ENCODE measurements around the gene SCRN3.
A peak's percentile ranks its signal among the peaks of the same experiment; 100 is the strongest.
"Not testable (repeated sequence)": the region's sequence is repeated elsewhere in the genome, so short reads cannot be mapped to it uniquely, and the experiment has no call there.

Gene SCRN3, protein sequence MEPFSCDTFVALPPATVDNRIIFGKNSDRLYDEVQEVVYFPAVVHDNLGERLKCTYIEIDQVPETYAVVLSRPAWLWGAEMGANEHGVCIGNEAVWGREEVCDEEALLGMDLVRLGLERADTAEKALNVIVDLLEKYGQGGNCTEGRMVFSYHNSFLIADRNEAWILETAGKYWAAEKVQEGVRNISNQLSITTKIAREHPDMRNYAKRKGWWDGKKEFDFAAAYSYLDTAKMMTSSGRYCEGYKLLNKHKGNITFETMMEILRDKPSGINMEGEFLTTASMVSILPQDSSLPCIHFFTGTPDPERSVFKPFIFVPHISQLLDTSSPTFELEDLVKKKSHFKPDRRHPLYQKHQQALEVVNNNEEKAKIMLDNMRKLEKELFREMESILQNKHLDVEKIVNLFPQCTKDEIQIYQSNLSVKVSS

DNA sequence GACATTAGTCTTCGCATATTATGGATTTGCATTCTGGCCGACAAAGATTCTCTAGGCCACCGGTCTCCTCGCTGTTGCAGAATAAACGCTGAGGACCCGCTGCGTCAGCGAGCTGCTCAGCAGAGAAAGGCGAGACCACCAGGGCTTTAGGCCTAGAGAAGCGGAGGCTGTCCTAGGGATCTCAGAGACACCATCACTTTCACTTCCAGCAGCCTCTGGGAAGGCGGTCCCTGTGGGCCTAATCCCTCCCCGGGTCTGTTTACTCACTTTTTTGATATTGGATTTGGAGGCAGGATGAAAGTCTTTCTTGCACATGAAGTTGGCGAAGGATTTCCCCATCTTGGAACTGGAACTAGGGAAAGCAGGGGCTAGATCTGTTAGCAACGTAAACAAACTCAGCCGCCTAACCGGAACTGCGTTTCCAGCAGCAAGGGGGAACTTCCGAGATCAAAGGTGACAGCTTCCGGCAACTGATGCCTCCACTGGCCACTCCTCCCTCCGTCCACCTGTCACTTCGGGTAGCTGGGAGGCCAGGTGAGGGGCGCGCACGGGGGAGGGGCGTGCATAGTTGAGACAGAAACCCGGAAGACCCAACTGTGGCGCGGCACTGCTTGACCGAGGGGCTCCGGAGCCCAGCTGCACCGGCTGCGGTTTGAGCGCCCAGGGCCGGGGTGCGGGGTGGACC, at the start of gene SCRN3:
SCRN3 (plus strand) TSS at position 447 of the 685 bp plus-strand sequence. CDS start 2,554 bp downstream, outside the sequence.
- DNase-seq (ENCODE audit: low read depth in 2 of 2), result peak; percentile 55 to 69

DNA sequence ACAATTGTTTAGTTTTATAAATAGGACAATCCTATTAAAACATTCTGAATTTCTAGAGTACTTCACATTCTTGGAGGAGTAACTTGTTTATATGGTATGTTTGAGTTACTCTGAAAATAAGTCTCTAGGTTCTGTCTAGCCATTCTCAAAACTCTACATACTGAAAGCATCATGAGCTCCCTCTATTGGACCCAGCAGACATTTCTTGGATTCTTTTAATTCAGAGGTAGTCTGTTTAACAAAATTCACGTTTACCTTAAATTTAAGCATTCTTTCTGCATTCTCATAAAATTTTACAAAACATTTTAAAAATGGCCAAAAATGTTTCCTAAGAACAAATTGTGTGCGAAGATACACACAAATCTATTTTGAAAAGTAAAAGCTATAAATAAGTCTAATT, 45.5 kb upstream of the SCRN3 start:
- DNase-seq (ENCODE audit: low read depth in 2 of 2), result no peak

DNA sequence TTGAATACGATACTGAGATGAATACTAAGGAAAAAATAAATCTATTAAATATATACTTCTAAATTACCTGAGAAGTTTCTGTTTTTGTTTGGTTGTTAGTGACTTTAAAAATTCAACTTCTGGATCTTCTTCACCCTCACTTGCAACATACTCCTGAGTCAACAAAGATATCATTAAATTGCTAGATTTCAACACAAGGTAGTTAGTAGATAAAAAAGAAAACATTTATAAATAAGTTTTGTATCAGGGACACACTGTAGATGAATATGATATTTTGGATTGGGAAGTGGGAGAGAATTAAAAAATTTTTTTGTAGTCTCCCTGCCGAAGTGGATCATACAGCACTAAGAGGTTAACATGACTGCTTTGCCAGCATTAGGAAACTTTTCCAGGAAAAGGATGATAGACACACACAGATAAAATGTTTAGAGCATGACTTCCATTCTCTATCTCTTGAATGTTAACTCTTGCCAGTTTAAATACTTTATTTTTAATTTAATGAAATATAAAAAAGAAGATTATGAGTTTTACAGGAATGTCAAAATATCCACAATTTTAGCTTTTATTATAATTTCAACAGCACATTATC, 44.8 kb upstream of the SCRN3 start:
- no peak for DNase-seq (ENCODE audit: low read depth in 2 of 2)

DNA sequence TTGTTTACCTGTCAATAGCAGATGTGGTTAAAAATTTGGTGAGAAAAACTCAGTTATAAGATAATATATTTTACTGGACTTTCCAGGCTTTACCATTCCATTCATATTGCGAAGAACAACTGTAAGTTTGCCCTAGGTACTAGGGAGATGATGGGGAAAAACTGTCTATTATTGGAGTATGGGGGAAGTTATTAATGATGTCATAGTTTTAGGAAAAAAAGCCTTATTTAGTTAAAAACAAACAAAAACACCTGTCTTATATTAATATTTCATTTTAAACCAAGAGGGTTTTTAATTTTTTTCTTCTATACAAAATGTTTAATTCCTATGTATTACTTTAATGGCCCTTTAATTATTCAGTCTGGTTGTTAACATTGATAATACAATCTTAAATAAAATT, 42.5 kb upstream of the SCRN3 start:
- no peak for DNase-seq (ENCODE audit: low read depth in 2 of 2)

DNA sequence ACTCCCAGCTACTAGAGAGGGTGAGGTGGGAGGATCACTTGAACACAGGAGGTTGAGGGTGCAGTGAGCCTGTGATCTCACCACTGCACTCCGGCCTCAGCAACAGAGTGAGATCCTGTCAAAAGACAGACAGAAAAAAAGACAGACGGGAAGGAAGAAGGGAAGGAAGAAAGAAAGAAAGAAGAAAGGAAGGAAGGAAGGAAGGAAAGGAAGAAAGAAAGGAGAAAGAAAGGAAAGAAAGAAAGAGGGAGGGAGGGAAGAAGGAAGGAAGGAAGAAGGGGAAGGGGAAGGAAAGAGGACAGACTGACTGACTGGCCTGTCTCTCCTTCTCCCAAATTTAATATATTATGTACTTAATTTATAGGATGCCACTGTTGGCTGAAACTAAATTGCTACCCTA, 39.2 kb upstream of the SCRN3 start:
- no peak for DNase-seq (ENCODE audit: low read depth in 2 of 2)

DNA sequence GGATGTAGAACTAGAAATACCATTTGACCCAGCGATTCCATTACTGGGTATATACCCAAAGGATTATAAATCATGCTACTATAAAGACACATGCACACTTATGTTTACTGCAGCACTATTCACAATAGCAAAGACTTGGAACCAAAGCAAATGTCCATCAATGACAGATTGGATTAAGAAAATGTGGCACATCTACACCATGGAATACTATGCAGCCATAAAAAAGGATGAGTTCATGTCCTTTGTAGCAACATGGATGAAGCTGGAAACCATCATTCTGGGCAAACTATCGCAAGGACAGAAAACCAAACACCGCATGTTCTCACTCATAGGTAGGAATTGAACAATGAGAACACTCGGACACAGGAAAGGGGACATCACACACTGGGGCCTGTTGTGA, 35.9 kb upstream of the SCRN3 start:
- DNase-seq (ENCODE audit: low read depth in 2 of 2), result not testable (repeated sequence)

DNA sequence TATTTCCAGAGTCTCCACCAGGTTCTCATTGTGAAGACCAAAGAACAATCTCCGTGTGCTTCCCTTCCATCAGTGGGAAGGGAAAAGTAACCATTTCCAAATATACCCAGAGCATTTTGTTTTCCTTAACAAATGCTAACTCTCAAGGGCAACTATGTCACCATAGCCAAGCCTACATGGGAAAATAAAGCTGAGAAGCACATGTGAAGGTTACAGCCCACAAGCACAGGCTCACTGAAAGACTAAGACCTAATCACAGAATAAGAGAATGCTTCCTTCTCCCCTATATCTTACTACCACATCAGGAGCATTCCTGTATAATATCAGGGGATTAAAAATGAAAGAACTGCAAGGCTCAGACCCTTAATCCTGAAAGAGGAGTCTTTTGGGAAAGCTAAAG, 32.6 kb upstream of the SCRN3 start:
- no peak for DNase-seq (ENCODE audit: low read depth in 2 of 2)

DNA sequence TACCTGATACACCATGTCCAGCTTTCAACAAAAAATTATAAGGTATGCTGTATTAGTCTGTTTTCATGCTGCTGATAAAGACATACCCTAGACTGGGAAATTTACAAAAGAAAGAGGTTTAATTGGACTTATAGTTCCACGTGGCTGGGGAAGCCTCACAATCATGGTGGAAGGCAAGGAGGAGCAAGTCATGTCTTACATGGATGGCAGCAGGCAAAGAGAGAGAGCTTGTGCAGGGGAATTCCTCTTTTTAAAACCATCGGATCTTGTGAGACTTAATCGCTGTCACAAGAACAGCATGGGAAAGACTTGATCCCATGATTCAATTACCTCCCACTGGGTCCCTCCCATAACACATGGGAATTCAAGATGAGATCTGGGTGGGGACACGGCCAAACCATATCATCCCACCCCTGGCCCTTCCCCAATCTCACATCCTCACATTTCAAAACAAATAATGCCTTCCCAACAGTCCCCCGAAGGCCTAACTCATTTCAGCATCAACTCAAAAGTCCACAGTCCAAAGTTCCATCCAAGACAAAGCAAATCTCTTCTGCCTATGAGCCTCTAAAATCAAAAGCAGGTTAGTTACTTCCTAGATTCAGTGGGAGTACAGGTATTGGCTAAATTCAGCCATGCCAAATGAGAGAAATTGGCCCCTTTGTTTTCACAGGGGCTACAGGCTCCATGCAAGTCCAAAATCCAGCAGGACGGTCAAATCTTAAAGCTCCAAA, 31.9 kb upstream of the SCRN3 start:
- not testable (repeated sequence) for DNase-seq (ENCODE audit: low read depth in 2 of 2)

DNA sequence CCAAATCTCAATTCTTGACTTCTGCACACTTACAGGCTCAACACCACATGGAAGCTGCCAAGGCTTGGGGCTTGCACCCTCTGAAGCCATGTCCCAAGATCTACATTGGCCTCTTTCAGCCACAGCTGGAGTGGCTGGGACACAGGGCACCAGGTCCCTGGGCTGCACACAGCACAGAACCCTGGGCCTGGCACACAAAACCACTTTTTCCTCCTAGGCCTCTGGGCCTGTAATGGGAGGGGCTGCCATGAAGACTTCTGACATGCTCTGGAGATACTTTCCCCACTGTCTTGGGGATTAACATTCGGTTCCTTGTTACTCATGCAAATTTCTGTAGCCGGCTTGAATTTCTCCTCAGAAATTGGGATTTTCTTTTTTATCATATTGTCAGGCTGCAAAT, 30.9 kb upstream of the SCRN3 start:
- no peak for DNase-seq (ENCODE audit: low read depth in 2 of 2)

DNA sequence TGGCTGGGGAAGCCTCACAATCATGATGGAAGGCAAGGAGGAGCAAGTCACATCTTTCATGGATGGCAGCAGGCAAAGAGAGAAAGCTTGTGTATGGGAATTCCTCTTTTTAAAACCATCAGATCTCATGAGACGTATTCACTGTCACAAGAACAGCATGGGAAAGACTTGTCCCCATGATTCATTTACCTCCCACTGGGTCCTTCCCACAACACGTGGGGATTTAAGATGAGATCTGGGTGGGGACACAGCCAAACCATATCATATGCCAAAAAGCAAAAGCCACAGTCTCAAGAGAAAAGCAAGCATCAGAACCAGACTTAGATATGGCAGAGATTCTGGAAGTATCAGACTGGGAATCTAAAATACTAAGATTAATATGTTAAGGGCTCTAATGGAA, 30.0 kb upstream of the SCRN3 start:
- DNase-seq (ENCODE audit: low read depth in 2 of 2), result no peak

DNA sequence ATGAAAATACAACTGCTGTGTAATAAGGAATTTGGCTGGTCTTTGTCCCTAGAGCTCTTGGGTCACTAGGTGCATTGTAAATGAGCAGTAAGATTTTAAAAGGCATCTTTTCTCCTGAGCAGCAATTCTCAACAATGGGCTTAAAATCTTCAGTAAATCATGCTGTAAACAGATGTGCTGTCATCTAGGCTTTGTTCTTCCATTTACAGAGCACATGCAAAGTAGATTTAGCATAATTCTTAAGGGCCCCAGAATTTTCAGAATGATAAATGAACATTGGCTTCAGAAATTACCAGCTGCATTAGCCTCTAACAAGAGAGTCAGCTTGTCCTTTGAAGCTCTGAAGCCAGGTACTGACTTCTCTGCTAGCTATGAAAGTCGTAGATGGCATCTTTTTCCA, 26.8 kb upstream of the SCRN3 start:
- DNase-seq (ENCODE audit: low read depth in 2 of 2), result no peak

DNA sequence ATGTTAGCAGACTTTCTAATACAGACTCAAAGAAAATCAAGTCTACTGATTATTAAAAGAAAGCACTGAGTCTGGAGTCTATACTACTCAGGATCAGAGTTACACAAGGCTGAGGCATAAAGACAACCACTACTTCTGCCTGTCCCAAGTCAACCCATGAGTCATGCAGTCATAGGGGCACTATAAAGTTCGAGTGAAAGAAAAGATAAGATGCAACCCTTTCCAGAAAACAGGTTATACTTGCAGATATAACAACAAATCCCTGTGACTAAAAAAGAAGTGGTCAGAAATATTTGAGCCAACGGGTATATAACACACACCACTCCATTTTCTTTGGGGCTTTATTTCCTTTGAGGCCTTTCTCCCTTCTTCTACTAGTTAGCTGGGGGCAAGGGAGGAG, 18.6 kb upstream of the SCRN3 start:
- no peak for DNase-seq (ENCODE audit: low read depth in 2 of 2)

DNA sequence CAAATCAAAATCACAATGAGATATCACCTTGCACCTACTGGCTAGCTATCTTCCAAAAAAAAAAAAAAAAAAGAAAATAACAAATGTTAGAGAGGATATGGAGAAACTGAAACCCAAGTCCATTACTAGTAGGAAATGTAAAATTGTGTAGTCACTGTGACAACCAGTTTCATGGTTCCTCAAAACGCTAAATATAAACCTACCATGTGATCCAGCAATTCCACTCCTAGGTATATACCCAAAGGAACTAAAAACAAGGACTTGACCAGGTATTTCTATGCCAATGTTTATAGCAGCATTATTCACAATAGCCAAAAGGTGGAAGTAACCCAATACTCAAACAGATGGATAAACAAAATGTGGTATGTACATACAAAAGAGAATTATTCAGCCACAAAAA, 11.7 kb upstream of the SCRN3 start:
- no peak for DNase-seq (ENCODE audit: low read depth in 2 of 2)

DNA sequence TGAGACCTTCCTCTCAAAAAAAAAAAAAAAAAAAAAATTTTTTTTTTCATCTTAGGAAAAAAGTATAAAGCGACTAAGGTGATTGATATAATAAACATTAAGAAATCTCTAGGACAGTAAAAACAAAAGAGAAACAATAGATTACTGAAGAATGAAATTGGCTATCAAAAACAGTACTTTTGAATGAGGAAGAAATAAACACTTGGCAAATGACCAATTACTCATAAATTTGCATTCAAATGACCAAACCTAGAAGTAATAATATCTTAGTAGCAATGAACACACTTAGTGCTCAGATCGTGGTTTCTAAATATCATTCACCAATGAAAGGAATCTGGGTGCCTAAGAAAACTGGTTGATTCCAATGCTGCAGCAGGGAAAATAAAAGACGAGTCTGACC, 10.3 kb upstream of the SCRN3 start:
- no peak for DNase-seq (ENCODE audit: low read depth in 2 of 2)

DNA sequence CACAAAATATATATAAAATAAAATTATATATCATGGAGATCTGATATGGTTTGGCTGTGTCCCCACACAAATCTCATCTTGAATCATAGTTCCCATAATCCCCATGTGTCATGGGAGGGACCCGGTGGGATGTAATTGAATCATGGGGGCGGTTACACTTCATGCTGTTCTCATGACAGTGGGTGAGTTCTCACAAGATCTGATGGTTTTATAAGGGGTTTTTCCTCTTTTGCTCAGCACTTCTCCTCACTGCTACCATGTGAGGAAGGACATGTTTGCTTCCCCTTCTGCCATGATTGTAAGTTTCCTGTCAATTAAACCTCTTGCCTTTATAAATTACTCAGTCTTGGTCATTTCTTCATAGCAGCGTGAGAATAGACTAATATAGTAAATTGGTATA, 6.8 kb upstream of the SCRN3 start:
- not testable (repeated sequence) for DNase-seq (ENCODE audit: low read depth in 2 of 2)

DNA sequence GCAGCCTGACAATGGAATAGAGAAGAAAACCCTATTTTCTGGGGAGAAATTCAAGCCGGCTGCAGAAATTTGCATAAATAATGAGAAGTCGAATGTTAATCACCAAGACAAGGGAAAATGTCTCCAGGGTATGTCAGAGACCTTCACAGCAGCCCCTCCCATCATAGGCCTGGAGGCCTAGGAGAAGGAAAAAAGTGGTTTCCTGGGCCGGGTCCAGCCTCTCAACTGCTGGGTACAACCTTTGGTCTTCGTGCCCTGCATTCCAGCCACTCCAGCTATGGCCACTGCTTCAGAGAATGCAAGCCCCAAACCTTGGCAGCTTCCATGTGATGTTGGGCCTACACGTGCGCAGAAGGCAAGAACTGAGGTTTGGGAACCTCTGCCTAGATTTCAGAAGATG, 6.0 kb upstream of the SCRN3 start:
- no peak for DNase-seq (ENCODE audit: low read depth in 2 of 2)

DNA sequence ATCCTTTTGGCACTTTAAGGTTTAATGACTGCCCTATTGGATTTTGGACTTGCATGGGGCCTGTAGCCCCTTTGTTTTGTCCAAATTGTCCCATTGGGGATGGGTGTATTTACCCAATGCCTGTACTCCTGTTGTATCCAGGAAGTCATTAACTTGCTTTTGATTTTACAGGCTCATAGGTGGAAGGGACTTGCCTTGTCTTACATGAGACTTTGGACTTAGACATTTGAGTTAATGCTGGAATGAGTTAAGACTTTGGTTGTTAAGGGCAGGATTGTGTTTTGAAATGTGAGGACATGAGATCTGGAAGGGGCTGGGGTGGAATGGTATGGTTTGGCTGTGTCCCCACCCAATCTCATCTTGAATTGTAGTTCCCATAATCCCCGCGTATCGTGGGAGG, 5.2 kb upstream of the SCRN3 start:
- not testable (repeated sequence) for DNase-seq (ENCODE audit: low read depth in 2 of 2)

DNA sequence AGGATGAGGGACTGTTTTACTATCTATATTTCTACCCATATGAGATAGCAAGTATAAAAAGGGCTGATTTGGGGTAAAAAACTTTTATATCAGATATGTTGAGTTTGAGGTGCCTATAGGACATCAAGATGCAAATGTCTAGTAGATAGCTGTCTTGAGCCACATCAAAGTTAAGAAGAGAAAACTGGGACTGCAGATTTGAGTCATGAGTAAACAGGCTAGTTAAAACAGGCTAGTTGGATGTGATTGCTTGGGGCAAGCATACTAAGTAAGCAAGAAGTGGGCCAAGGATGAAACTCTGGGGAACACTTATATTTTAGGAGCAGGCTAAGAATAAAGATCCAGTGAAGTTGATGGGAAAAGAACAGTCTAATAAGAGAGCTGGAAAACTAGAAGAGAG, 2.8 kb upstream of the SCRN3 start:
- no peak for DNase-seq (ENCODE audit: low read depth in 2 of 2)

DNA sequence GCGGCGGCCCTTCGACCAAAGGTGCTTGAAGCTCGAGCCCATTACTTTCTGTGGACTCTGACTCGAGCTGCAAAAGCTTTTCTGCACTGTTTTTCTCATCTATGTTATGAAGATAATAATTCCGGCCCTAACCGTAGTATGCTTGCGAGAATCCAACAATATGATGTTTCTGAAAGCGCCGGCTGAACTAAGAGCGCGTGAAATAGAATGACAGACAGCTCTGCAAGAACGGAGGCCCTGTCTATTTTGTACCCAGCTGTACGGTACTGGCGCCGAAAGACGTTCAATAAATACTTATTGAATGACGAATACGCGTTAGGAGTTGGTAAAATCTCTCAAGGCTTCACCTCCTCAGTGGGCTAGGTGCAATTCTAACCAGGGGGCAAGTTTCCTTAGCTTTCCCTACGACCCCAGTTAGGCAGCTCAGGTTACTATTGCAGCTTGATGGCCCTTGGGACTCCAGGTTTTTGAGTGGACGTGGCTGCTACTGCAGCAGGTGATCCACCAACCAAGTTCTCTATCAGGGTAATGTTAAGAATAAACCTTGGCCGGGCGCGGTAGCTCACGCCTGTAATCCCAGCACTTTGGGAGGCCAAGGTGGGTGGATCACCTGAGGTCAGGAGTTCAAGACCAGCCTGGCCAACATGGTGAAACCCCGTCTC, 570 bp downstream of the SCRN3 start:
- DNase-seq (ENCODE audit: low read depth in 2 of 2), result no peak

DNA sequence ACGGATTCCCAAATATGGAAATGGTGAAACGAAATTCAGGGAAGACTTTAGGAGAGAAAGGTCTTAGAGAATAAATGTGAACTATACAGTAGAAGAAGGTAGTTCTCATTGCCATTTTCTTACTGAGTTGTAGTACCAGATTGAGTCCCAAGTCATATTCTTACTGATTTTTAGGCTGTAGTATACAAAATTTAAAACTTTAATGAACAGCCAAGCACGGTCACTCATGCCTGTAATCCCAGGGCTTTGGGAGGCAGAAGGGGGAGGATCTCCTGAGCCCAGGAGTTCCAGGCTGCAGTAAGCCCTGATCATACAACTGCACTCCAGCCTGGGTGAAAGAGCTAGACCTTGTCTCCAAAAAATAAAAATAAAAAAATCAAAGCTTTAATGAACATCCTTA, 2.2 kb downstream of the SCRN3 start:
- no peak for DNase-seq (ENCODE audit: low read depth in 2 of 2)

DNA sequence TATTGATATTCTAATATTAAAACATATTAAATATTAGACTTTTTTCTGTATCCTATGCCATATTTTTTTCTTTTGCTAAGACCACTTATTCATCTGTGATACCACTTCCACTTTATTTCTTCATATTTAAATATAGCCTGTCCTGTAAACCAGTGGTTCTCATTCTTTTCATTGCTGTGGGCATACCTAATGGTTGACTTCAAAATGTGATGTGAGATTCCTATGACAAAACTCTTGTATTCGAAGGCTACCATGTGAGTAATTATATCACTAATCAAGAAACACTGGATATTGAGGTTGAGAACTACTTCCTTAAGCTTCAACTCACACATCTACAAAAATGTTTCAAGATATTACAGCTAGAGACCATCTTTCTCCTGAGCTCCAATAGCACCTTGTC, 3.6 kb downstream of the SCRN3 start:
- no peak for DNase-seq (ENCODE audit: low read depth in 2 of 2)

DNA sequence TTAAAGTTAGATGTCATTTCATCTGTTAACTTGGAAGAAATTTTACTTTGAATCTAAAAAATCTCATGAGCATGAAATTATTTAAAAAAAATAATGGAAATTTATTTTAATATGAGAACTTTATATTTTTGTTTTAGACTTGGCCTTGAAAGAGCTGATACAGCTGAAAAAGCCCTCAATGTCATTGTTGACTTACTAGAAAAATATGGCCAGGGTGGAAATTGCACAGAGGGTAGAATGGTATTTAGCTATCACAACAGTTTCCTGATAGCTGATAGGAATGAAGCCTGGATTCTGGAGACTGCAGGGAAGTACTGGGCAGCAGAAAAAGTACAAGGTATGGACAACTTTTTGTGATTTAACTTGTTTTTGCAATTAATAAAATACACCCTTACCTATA, 5.3 kb downstream of the SCRN3 start:
- no peak for DNase-seq (ENCODE audit: low read depth in 2 of 2)
